GM21528 (cell line): ENCODE results near the gene MSLN.

ENCODE experiments used
- ATAC-seq: cut with Tn5 transposase; IDR thresholded peaks from one replicate; pipeline ENCODE4 v1.9.1; 2021; ENCODE audit warnings: mild to moderate bottlenecking, moderate library complexity; ENCODE audit not compliant: unreplicated experiment, low FRiP score

The MSLN gene

DNA sequence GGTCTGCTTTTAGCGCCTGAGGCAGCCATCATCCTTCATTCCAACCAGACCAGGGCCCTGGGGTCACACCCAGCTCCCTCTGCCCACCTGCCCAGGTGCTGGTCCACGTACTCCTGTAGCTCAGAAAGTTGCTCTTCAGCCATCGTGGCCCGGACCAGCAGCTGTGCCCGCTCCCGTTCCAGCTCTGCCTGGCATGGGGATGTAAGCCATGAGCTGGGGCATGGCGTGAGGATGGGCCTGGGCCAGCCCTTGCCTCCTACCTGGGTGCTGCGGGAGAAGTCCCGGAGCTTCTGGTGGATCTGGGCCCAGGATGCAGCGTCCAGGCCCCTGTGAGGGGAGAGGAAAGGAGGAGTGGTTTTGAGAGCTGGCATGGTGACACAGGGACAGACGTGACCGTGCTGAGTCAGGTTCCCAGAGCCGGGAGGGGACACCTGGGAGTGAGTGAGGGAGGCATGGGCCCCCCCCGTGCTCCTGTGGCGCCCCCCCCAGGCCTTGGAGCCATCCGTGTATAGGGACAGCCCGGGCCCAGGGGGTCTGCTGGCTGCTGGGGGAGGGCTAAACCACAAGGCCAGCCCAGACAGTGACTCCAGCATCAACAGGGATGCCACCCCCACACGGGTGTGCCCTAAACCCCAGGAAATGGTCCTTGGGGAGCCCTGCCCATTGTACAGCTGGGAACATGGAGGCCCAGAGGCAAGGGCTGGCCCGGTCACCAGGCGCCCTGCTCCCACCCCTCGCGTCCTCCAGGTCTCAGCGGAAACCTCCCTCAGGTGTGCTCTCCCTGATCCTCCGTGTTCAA, 37.5 kb upstream of the MSLN start:
- no peak for ATAC-seq

- ATAC-seq: no peak
These were observed 36.8 kb upstream of the MSLN start for GRCh38 chr16:723695-724094.

DNA sequence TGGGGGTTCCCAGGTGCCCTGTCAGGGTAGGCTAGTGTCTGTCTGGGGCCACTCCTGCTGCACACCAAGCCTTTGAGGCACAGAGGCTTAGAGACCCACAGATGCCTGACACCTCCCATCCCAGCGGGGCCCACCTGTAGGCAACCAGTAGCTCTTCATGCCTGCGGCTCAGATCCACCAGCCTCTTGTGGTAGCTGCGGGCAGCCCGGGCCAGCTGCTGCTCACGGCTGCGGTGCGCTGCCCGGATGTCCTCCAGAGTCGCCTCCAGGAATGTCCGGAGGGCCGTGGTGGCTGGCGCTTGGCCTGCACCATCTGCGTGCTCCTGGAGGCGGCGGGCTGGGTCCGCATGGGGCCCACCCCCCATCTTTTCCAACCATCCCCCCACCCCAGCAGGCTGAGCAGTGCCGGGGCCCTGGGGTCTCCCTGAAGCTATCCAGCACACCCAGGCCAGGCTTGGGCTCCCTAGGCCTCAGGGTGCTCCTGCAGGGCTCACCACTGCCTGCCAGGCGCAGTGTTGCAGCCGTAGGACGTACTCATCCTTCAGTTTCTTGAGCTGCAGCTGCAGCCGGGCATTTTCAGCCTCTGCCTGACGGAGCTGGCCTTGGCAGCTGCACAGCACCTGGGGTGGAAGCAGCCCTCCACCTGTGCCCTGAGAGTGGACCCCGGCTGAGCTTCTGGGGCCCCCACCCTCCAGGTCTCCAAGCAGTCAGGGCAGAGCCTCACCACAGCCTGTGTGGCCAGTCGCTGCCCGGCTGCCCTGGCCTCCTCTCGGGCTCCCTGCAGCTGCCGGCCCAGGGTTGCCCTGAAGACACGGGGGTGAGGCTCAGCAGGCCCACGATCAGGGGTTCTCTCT, 36.1 kb upstream of the MSLN start:
- no peak for ATAC-seq

DNA sequence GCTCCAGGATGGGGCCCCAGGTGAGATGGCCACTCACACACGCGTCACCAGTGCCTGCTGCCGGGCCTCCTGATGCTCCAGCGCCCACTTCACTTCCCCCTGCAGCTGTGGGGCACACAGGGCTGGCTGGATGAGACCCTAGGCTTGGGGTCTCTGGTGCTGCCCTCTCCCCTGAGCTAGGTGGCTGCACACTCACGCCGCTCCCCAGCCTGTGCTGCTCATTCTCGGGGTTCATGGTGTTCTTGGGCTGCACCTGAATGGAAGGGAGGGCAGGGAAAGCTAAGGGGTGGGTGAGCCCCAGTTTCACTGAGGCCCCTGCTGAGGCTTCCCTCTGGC, 35.5 kb upstream of the MSLN start:
- ATAC-seq: no peak

GRCh38 chr16:725463-726187, 34.9 kb upstream of the MSLN start:
- no peak for ATAC-seq

- no peak for ATAC-seq
These were observed 34.4 kb upstream of the MSLN start for GRCh38 chr16:726188-726437.

DNA sequence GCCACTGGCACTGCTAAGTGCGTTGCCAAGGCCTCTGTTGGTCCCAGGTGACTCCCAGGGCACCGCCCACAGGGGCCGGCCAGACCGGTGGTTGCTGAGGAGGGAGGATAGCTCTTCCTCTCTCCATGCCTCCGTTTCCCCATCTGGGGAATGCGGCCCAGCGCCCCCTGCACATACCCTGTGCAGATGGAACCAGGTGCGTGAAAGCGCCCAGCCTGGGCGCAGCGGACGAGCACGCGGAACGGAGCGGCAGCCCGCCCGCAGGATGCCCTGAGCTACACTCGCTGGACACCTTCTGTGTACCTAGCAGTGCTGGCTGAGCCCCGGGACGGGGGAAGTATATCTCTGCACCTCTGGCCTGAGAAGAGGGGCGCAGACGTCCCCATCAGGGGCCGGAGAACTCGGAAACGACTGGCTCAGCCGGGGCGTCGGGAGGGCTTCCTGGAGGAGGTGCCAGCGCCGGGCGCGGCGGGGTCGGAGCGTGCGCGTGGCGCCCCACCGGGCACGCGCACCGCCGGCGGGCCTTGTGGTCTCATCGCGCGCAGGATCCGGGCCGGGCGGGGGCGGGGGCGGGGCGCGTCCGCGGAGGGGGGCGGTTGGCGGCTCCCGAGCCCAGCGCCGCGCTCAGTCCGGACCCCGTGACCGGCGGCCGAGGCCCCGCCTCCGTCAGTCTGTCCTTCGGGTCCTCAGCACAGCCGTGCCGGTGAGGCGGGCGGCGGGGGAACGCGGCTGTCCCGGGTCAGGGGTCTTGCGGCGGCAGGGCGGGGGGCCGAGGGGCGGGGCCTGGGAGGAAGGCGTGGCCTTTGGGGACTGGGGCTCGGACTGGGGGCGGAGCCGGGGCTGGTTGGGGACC, 33.9 kb upstream of the MSLN start, which contains the start of the genes CCDC78 and HAGHL:
TSS of gene CCDC78 (minus strand) at position 6 of the 853 bp plus-strand sequence. CDS start 76 bp downstream, outside the sequence.
TSS of gene HAGHL (plus strand) at position 669 of the 853 bp plus-strand sequence. CDS start 404 bp downstream, outside the sequence.
- no peak for ATAC-seq

DNA sequence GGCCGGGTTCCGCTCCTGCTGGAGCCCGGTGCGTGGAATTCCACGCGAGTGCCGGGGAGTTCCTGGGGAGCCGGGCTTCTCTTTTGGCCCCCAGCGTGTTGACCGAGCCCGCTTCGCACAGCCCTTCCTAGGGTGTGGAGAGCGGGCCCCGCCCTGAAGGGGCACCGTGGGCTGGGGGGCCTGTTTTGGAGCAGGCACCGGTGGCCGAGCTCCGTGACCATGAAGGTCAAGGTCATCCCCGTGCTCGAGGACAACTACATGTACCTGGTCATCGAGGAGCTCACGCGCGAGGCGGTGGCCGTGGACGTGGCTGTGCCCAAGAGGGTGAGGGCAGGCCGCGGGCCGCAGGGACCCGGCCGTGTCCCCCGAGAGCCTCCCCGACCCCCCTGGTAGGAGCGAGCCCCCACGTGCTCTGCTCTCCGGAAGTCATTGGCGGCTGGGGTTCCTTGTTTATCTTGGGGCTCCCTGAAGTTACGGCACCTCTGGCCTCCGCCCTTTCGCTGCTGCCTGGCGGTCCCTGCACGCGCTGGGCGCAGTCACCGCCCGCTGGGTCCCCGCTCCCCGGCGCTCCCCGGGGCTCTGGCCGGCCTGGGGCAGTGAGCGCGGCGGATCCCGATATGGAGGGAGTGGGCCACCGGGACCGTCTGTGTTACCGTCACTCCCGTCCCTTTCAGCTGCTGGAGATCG, 33.1 kb upstream of the MSLN start:
- no peak for ATAC-seq

- no peak for ATAC-seq
These were observed 32.2 kb upstream of the MSLN start for GRCh38 chr16:728131-728889.

DNA sequence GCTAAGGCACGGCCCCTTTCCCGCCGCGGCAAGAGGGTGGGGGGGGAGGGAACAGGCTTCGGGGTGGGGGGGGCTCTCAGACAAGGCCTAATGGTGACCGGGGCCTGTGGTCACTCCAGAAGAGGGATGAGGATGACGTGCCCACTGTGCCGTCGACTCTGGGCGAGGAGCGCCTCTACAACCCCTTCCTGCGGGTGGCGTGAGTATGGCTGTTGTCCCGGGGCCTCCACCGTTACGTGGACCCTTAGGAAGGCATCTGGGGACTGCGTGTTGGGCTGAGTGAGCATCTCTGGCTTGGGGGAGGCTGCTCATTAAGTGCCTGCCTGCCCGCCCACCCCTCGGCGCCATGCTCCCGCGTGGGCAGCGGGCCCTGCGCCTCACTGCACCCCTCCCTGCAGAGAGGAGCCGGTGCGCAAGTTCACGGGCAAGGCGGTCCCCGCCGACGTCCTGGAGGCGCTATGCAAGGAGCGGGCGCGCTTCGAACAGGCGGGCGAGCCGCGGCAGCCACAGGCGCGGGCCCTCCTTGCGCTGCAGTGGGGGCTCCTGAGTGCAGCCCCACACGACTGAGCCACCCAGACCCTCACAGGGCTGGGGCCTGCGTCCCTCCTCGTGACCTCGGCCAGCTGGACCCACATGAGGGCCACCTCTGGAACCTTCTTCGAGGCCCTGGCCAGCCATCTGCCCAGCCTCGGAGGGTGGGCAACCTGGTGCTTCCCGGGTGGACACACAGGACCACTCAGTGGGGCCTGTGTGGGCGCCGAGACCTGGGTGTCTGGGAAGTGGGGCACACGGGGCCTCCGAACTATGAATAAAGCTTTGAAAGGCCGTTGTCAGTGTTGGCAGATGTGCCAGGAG, 31.4 kb upstream of the MSLN start:
- ATAC-seq: no peak

DNA sequence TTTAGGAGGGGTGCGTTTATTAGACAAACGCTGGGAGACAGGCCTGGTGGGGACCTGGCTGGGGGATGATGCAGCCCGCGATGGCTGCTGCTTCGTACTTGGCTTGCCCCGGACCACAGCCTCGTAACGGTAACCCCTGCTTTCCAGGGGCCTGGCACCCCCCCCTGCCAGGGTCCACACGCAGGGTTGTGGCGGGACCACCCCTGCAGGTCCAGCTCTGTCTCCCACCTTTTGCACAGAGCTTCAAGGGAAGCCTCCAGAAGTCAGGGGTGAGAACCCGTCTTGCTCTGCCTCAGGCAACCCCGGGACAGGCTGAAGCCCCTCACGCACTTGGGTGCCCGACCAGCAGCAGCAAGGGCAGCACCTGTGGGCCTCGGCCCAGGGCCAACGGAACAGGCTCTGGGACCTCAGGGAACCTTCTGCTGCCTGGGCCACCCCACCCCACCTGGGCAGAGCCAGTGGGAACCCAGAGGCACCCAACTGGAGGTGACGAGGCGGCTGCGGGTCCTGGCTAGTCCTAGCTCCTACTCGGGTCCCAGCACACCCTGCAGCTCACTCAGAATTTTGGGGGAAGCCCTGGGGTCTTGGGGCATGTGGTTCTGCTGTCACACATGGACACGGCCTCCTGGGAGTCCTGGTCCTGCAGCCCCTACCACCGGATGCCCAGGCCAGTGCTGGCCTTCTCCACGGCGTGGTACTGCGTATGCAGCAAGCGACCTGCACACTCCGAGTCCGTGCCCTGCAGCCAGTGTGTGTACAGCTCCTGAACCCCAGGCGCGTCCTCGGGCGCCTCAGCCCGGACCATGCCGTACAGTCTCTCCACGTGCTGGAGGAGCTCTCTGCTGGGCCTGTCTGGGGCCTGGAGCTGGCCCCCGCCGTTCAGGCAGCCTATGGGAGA, 30.5 kb upstream of the MSLN start:
- ATAC-seq: no peak

DNA sequence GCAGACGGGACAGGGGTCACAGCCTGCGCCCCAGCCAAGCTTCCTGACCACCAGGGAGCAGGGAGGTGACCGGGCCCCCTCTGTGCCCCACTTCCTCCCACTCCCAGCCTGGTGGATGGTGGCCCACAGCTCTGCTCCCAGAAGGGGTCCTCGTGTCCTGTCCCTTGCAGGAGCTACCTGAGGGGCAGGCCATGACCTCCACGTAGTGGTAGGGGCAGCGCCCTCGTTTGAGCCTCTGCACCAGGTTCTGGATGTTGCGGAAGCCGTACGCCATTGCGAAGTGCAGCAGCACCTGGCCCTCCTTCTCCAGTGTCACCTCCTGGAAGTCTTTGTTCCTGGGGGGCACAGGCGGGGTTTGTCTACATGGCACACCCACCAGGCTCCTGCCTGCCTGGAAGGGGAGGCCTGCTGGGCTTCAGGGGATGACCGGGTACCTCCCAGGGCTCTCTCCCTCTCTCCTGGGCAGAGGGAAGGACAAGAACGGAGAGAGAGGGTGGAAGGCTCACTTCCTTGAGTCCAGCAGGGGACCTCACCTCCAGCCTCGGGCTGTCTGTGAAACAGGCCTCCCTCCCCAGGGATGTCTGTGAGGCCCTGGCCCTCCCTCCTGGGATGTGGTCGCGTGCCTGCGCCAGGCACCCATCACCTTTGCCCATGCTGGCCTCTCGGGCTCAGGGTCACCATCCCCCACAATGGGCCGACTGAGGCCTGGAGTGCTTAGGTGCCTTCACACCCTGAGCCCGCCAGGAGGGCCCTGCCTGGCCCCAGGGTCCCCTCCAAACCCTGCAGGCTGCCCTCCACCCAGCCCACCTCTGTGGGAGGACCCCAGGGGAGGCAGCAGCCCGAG, 29.6 kb upstream of the MSLN start:
- no peak for ATAC-seq

DNA sequence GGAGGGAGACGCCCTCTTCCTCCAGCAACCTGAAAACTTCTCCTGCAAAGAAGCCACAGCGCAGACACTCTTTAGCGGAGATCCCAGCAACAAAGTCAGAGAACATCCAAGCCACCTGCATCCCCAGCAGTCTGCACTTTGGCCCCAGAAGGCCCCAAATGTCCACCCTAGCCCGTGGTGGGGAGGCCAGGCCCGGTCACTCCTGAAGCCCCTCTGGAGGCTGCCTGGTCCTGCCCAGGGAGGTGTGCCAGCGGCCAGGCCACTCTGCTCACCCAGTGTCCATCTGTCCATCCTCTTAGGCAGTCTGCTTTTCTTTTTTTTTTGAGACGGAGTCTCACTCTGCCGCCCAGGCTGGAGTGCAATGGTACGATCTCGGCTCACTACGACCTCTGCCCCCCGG, 28.2 kb upstream of the MSLN start:
- no peak for ATAC-seq

GRCh38 chr16:732936-733335, 27.6 kb upstream of the MSLN start:
- no peak for ATAC-seq

GRCh38 chr16:733382-734207, 26.9 kb upstream of the MSLN start:
- ATAC-seq: no peak
